ENCODE results near the gene ANKS1A.

Gene ANKS1A

GRCh38 chr6:34890533-34890925 lies 1.5 kb downstream of the ANKS1A start:
- TF ChIP-seq TAF1 (IDR thresholded peaks at IDR 0.05; ENCODE audit: low read depth) (no peak), EP300 (IDR thresholded peaks at IDR 0.05; ENCODE audit: borderline replicate concordance) (no peak)

DNA sequence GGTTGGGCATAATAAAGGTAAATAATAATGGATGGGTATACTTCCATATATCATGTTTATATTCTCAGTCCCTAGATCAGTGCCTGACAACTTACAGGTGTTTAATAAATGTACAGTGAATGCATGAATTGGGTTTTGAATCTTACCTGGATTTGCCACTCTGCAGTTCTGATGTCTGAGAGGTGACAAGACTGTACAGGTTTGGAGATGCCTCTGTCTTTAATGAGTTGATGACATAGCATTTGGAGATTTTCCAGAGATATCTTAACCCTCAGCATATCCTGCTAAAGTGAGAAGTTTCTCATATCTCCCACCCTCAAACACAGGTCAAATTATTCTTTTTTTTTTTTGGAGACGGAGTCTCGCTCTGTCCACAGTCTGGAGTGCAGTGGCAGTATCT lies 2.2 kb downstream of the ANKS1A start:
- TF ChIP-seq CREB1 (IDR thresholded peaks at IDR 0.05; ENCODE audit: low read depth) (no peak), EGR1 (IDR thresholded peaks at IDR 0.05) (no peak), ZBTB7A (IDR thresholded peaks at IDR 0.05; ENCODE audit: low read depth) (no peak), TEAD4 (IDR thresholded peaks at IDR 0.05) (no peak), NFIC (IDR thresholded peaks at IDR 0.05) (no peak), EP300 (IDR thresholded peaks at IDR 0.05; ENCODE audit: borderline replicate concordance) (no peak), YY1 (IDR thresholded peaks at IDR 0.05; ENCODE audit: low read depth) (no peak), RAD21 (IDR thresholded peaks at IDR 0.05; ENCODE audit: low read depth) (no peak), TCF12 (IDR thresholded peaks at IDR 0.05; ENCODE audit: low read depth) (no peak), FOXM1 (IDR thresholded peaks at IDR 0.05; ENCODE audit: borderline replicate concordance, low read depth) (no peak), TAF1 (IDR thresholded peaks at IDR 0.05; ENCODE audit: low read depth) (no peak), CEBPB (IDR thresholded peaks at IDR 0.05) (no peak)
- TF ChIP-seq, protein P1, sequence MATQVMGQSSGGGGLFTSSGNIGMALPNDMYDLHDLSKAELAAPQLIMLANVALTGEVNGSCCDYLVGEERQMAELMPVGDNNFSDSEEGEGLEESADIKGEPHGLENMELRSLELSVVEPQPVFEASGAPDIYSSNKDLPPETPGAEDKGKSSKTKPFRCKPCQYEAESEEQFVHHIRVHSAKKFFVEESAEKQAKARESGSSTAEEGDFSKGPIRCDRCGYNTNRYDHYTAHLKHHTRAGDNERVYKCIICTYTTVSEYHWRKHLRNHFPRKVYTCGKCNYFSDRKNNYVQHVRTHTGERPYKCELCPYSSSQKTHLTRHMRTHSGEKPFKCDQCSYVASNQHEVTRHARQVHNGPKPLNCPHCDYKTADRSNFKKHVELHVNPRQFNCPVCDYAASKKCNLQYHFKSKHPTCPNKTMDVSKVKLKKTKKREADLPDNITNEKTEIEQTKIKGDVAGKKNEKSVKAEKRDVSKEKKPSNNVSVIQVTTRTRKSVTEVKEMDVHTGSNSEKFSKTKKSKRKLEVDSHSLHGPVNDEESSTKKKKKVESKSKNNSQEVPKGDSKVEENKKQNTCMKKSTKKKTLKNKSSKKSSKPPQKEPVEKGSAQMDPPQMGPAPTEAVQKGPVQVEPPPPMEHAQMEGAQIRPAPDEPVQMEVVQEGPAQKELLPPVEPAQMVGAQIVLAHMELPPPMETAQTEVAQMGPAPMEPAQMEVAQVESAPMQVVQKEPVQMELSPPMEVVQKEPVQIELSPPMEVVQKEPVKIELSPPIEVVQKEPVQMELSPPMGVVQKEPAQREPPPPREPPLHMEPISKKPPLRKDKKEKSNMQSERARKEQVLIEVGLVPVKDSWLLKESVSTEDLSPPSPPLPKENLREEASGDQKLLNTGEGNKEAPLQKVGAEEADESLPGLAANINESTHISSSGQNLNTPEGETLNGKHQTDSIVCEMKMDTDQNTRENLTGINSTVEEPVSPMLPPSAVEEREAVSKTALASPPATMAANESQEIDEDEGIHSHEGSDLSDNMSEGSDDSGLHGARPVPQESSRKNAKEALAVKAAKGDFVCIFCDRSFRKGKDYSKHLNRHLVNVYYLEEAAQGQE (IDR thresholded peaks at IDR 0.05; ENCODE audit: low read depth), result no peak
- TF ChIP-seq, protein P2, sequence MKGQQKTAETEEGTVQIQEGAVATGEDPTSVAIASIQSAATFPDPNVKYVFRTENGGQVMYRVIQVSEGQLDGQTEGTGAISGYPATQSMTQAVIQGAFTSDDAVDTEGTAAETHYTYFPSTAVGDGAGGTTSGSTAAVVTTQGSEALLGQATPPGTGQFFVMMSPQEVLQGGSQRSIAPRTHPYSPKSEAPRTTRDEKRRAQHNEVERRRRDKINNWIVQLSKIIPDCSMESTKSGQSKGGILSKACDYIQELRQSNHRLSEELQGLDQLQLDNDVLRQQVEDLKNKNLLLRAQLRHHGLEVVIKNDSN (IDR thresholded peaks at IDR 0.05), result no peak
- TF ChIP-seq, protein P3, sequence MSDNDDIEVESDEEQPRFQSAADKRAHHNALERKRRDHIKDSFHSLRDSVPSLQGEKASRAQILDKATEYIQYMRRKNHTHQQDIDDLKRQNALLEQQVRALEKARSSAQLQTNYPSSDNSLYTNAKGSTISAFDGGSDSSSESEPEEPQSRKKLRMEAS (IDR thresholded peaks at IDR 0.05), result no peak

- TF ChIP-seq TAF1 (IDR thresholded peaks at IDR 0.05; ENCODE audit: low read depth), result no peak
- TF ChIP-seq, protein P3 (IDR thresholded peaks at IDR 0.05), result no peak
- TF ChIP-seq TCF12 (IDR thresholded peaks at IDR 0.05; ENCODE audit: low read depth), result no peak
- TF ChIP-seq FOXM1 (IDR thresholded peaks at IDR 0.05; ENCODE audit: borderline replicate concordance, low read depth), result no peak
- no peak for TF ChIP-seq ZBTB7A (IDR thresholded peaks at IDR 0.05; ENCODE audit: low read depth)
- TF ChIP-seq RAD21 (IDR thresholded peaks at IDR 0.05; ENCODE audit: low read depth), result no peak
- TF ChIP-seq TEAD4 (IDR thresholded peaks at IDR 0.05), result no peak
- TF ChIP-seq, protein P2 (IDR thresholded peaks at IDR 0.05), result no peak
- no peak for TF ChIP-seq CEBPB (IDR thresholded peaks at IDR 0.05)
- no peak for TF ChIP-seq CREB1 (IDR thresholded peaks at IDR 0.05; ENCODE audit: low read depth)
These were observed 5.6 kb downstream of the ANKS1A start for GRCh38 chr6:34894693-34895092.

- TF ChIP-seq, protein P1 (IDR thresholded peaks at IDR 0.05; ENCODE audit: low read depth), result no peak
- TF ChIP-seq, protein P2 (IDR thresholded peaks at IDR 0.05), result no peak
- TF ChIP-seq ZBTB7A (IDR thresholded peaks at IDR 0.05; ENCODE audit: low read depth) (no peak), TCF12 (IDR thresholded peaks at IDR 0.05; ENCODE audit: low read depth) (no peak), NFIC (IDR thresholded peaks at IDR 0.05) (no peak), YY1 (IDR thresholded peaks at IDR 0.05; ENCODE audit: low read depth) (no peak), RAD21 (IDR thresholded peaks at IDR 0.05; ENCODE audit: low read depth) (no peak), CREB1 (IDR thresholded peaks at IDR 0.05; ENCODE audit: low read depth) (no peak)
These were observed 8.1 kb downstream of the ANKS1A start for GRCh38 chr6:34897130-34897529.

- TF ChIP-seq, protein P1 (IDR thresholded peaks at IDR 0.05; ENCODE audit: low read depth), result no peak
- TF ChIP-seq TCF12 (IDR thresholded peaks at IDR 0.05; ENCODE audit: low read depth) (no peak), CREB1 (IDR thresholded peaks at IDR 0.05; ENCODE audit: low read depth) (no peak), YY1 (IDR thresholded peaks at IDR 0.05; ENCODE audit: low read depth) (no peak), TEAD4 (IDR thresholded peaks at IDR 0.05) (no peak), NFIC (IDR thresholded peaks at IDR 0.05) (no peak), RAD21 (IDR thresholded peaks at IDR 0.05; ENCODE audit: low read depth) (no peak), EP300 (IDR thresholded peaks at IDR 0.05; ENCODE audit: borderline replicate concordance) (no peak)
- TF ChIP-seq, protein P3 (IDR thresholded peaks at IDR 0.05), result no peak
These were observed 8.7 kb downstream of the ANKS1A start for GRCh38 chr6:34897716-34898115.
